ENCODE data around the gene SETSIP.

GRCh38 chr1:92118826-92119225, 43.6 kb upstream of the SETSIP start:
- TF ChIP-seq, protein P1, sequence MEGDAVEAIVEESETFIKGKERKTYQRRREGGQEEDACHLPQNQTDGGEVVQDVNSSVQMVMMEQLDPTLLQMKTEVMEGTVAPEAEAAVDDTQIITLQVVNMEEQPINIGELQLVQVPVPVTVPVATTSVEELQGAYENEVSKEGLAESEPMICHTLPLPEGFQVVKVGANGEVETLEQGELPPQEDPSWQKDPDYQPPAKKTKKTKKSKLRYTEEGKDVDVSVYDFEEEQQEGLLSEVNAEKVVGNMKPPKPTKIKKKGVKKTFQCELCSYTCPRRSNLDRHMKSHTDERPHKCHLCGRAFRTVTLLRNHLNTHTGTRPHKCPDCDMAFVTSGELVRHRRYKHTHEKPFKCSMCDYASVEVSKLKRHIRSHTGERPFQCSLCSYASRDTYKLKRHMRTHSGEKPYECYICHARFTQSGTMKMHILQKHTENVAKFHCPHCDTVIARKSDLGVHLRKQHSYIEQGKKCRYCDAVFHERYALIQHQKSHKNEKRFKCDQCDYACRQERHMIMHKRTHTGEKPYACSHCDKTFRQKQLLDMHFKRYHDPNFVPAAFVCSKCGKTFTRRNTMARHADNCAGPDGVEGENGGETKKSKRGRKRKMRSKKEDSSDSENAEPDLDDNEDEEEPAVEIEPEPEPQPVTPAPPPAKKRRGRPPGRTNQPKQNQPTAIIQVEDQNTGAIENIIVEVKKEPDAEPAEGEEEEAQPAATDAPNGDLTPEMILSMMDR (IDR thresholded peaks at IDR 0.05): no peak
- no peak for TF ChIP-seq POLR2AphosphoS5 (IDR thresholded peaks at IDR 0.05; ENCODE audit: low read depth, low read length)
- TF ChIP-seq TCF7L2 (IDR thresholded peaks at IDR 0.05; ENCODE audit: low read depth, low read length): no peak

Data from Panc1 (cell line).